ENCODE measurements around the gene A4GALT.

DNA sequence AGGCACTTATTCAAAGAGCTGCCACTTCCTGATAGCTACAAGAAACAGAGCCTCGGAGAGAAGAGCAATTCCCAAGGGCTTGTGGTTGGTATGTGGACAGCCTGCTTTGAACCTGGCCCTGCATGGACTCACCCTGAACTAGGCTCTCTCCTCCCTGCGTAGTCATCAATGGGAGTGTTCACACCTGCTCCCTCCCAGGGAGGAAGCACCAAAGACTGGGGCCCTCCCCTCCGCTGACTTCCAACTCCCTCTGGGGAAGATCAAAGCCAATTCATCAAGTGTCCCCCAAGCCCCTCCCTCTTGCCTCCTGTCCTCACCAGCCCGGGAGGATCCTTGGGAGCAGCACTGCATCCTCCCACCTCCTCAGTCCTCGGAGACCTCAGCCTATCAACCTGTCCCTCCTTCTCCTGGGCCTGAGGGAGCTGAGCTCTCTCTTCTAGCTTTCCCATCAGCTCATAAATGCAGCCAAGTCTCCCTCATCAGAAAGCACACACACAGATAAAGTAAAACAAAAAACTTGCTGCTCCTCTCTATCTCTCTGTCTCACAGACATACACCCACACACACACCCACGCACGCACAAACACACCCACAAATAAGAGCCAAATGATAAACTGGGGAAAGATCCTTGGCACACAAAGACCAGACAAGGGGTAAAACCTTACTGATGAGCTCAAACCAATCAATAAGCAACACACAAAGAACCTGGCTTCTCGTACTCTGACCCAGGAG is 3.3 kb downstream of the A4GALT start:
- no peak for TF ChIP-seq EZH2 (IDR thresholded peaks at IDR 0.05; ENCODE audit: borderline replicate concordance, low read depth, low read length, severe bottlenecking)
- TF ChIP-seq, protein P1, sequence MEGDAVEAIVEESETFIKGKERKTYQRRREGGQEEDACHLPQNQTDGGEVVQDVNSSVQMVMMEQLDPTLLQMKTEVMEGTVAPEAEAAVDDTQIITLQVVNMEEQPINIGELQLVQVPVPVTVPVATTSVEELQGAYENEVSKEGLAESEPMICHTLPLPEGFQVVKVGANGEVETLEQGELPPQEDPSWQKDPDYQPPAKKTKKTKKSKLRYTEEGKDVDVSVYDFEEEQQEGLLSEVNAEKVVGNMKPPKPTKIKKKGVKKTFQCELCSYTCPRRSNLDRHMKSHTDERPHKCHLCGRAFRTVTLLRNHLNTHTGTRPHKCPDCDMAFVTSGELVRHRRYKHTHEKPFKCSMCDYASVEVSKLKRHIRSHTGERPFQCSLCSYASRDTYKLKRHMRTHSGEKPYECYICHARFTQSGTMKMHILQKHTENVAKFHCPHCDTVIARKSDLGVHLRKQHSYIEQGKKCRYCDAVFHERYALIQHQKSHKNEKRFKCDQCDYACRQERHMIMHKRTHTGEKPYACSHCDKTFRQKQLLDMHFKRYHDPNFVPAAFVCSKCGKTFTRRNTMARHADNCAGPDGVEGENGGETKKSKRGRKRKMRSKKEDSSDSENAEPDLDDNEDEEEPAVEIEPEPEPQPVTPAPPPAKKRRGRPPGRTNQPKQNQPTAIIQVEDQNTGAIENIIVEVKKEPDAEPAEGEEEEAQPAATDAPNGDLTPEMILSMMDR (IDR thresholded peaks at IDR 0.05; ENCODE audit: borderline replicate concordance, extremely low read depth, low read length, poor library complexity, severe bottlenecking), result no peak

Data from DND-41 (cell line).